ENCODE data around the gene RSKR. TPM values are rescaled to one million over a fixed set of nuclear protein-coding genes. Genes with fewer than 3 reads are reported as not detected.

The RSKR gene
- polyA plus RNA-seq, 2 of the 4 experiments (the other 2 are of a cell fraction) = 5.8 to 18.7 TPM

DNA sequence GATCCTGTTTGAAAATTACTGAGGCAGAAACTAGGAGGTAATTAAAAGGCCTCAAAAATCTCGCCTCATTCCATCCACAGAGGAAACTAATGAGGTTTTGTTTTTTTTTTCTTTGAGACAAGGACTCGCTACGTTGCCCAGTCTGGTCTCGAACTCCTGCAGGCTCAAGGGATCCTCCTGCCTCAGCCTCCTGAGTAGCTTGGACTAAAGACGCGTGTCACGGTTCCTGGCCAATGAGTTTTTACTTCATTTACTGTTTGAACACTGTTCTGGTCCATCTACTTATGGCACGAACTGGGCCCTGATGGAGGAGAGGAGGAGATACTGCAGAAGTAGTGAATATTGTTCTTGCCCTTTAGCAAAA, 31.6 kb upstream of the RSKR start:
- H3K4me2 ChIP-seq = peak overlapping the region; percentile 79
- ATAC-seq (peak; percentile 2; a peak in 4 of 6 replicates), DNase-seq (ENCODE audit: low read depth in 1 of 2, low spot score in 1 of 2) (no peak), FAIRE-seq (no peak)
- H3K9me3 ChIP-seq = no peaks in the 10 kb centered on the region
- WGBS (ENCODE audit: missing lambda C conversion rate) = 41% methylated on average over 8 of the region's 8 CpGs
- H3K4me1 ChIP-seq = peaks cover 32% of the 10 kb centered on the region
- peak overlapping the region; percentile 97 to 99 for H3K27ac ChIP-seq
- POLR2A ChIA-PET = interaction anchor here (0.8 to 2.6 kb wide), 16 partner anchors 10 to 98 kb away, joined by 3 to 41 read pairs (median 6); partner anchors contain the start of genes PIGS, PROCA1, RPL23A and SDF2
- peak overlapping the region; percentile 94 for H3K4me3 ChIP-seq
- TF ChIP-seq HMGXB4 (CRISPR knock-in tag; IDR thresholded peaks at IDR 0.05; ENCODE audit: borderline replicate concordance) (no peak), ATOH8 (CRISPR knock-in tag; IDR thresholded peaks at IDR 0.05; ENCODE audit: low read depth) (no peak), PBX3 (IDR thresholded peaks at IDR 0.05) (no peak), SREBF2 (IDR thresholded peaks at IDR 0.05) (no peak), MAFK (IDR thresholded peaks at IDR 0.05; ENCODE audit: partially characterized antibody) (no peak), RAD21 (conservative IDR thresholded peaks at IDR 0.05 in 1 of 2, IDR thresholded peaks at IDR 0.05 in 1 of 2) (no peak), HOXB13 (CRISPR knock-in tag; IDR thresholded peaks at IDR 0.05; ENCODE audit: low read depth) (no peak), GATA3 (IDR thresholded peaks at IDR 0.05; ENCODE audit: borderline replicate concordance) (no peak), HEYL (CRISPR knock-in tag; IDR thresholded peaks at IDR 0.05) (no peak), MAZ (IDR thresholded peaks at IDR 0.05; ENCODE audit: borderline replicate concordance, low read depth, low read length) (no peak), ESRRA (IDR thresholded peaks at IDR 0.05; ENCODE audit: borderline replicate concordance, low read length) (no peak), CHD2 (IDR thresholded peaks at IDR 0.05; ENCODE audit: low read length, partially characterized antibody) (no peak), JUN (IDR thresholded peaks at IDR 0.05) (no peak), FOXS1 (CRISPR knock-in tag; IDR thresholded peaks at IDR 0.05) (no peak), RARB (CRISPR knock-in tag; IDR thresholded peaks at IDR 0.05) (no peak), POLR2A (IDR thresholded peaks at IDR 0.05; ENCODE audit: low read length) (no peak), BHLHE40 (IDR thresholded peaks at IDR 0.05; ENCODE audit: low read depth, low read length) (no peak)
- CTCF ChIA-PET = interaction anchor here (0.5 to 6.8 kb wide), 18 partner anchors 12 to 160 kb away, joined by 3 to 90 read pairs (median 13); partner anchors contain the start of genes NEK8, PROCA1, RPL23A and SDF2

DNA sequence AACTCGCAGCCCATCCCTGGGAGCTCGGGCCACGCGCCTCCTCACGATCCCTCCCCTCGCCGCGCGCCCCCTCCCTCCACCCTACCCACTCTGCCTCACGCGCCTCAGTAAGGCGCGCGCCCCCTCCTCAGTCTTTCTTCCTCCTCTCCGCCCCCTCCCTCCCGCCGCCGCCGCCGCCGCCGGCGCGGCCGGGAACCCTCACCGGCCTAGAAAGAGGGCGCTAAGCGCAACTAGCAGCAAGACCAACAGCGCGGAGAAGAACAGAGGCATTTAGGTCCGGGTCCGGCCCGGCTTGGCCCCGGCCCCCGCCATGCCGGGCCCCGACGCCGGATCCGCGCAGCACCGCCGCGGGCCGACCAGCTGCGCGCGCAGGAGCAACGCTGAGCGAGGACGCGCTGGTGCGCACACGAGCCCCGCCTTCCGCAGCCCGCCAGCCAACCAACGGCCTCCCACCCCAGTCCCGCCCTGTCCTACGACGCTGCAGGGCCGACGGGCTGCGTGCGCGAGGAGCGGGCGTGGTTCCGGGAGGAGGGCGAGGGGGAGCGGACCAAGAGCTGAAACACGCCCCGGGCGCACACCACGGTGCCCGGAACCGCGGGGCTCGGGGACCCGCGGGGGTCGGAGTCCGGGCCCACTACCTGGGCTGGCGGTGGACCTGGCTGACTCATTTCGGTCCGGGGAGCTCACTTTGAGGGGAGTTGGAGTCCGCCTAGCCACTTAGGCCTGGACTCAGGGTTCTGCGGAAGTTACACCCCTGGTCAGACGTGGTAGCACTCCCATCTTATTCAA, 31.0 kb upstream of the RSKR start, which contains the start of gene BLTP2:
TSS of gene BLTP2 (minus strand) at position 372 of the 789 bp plus-strand sequence. CDS start at position 270, 102 bp downstream.
- no peaks in the 10 kb centered on the region for H3K9me3 ChIP-seq
- peak; percentile 94 to 97 for ATAC-seq
- no peak for FAIRE-seq
- WGBS (ENCODE audit: missing lambda C conversion rate) = 3% methylated on average over 39 of the region's 89 CpGs
- peak within 1 kb of the TSS; percentile 94 for H3K4me3 ChIP-seq
- POLR2A ChIA-PET = interaction anchor here (0.6 to 2.6 kb wide), 21 partner anchors 10 to 292 kb away, joined by 3 to 41 read pairs (median 5); partner anchors contain the start of genes PIGS, PROCA1, RPL23A and SDF2
- peak within 1 kb of the TSS; percentile 97 to 99 for H3K27ac ChIP-seq
- peak within 1 kb of the TSS; percentile 79 for H3K4me2 ChIP-seq
- peaks cover 32% of the 10 kb centered on the region for H3K4me1 ChIP-seq
- peak; percentile 97 to 99 for DNase-seq (ENCODE audit: low read depth in 1 of 2, low spot score in 1 of 2)
- CTCF ChIA-PET = interaction anchor here (1.0 to 6.8 kb wide), 24 partner anchors 10 to 151 kb away, joined by 3 to 90 read pairs (median 8); partner anchors contain the start of genes NEK8, PROCA1, RPL23A and SDF2
- TF ChIP-seq HDAC2 (IDR thresholded peaks at IDR 0.05) = no peak
- 0 out of 2 replicates have a peak, but pooled peaks have one; percentile 12 for TF ChIP-seq RFX5 (IDR thresholded peaks at IDR 0.05)
- TF ChIP-seq ELK1 (IDR thresholded peaks at IDR 0.05; ENCODE audit: low read depth, low read length) = no peak
- TF ChIP-seq BCL3 (IDR thresholded peaks at IDR 0.05) = peak; percentile 94; the same call in 2 of the 3 replicates
- TF ChIP-seq, protein P1, sequence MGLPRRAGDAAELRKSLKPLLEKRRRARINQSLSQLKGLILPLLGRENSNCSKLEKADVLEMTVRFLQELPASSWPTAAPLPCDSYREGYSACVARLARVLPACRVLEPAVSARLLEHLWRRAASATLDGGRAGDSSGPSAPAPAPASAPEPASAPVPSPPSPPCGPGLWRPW (IDR thresholded peaks at IDR 0.05) = no peak
- no peak for TF ChIP-seq CHD2 (IDR thresholded peaks at IDR 0.05; ENCODE audit: low read length, partially characterized antibody)
- no peak for TF ChIP-seq NPAS2 (CRISPR knock-in tag; IDR thresholded peaks at IDR 0.05; ENCODE audit: borderline replicate concordance)
- TF ChIP-seq CHD4 (IDR thresholded peaks at IDR 0.05; ENCODE audit: borderline replicate concordance) = no peak
- no peak for TF ChIP-seq PBX3 (IDR thresholded peaks at IDR 0.05)
- TF ChIP-seq KDM5A (IDR thresholded peaks at IDR 0.05) = no peak
- TF ChIP-seq FOXS1 (CRISPR knock-in tag; IDR thresholded peaks at IDR 0.05) = no peak
- no peak for TF ChIP-seq ZNF302 (CRISPR knock-in tag; IDR thresholded peaks at IDR 0.05)
- peak; percentile 82 for TF ChIP-seq POLR2A (IDR thresholded peaks at IDR 0.05; ENCODE audit: low read length)
- no peak for TF ChIP-seq USF2 (IDR thresholded peaks at IDR 0.05)

All from A549 (cell line).